GM18867 (cell line): ENCODE data around the gene PGPEP1.
A peak's percentile ranks its signal among the peaks of the same experiment; 100 is the strongest.
"Not testable (repeated sequence)": the region's sequence is repeated elsewhere in the genome, so short reads cannot be mapped to it uniquely, and the experiment has no call there.

Experiments used
- ATAC-seq: cut with Tn5 transposase; IDR thresholded peaks from one replicate; pipeline ENCODE4 v1.9.1; 2021; ENCODE audit warnings: mild to moderate bottlenecking, moderate library complexity; ENCODE audit not compliant: unreplicated experiment

Gene PGPEP1

DNA sequence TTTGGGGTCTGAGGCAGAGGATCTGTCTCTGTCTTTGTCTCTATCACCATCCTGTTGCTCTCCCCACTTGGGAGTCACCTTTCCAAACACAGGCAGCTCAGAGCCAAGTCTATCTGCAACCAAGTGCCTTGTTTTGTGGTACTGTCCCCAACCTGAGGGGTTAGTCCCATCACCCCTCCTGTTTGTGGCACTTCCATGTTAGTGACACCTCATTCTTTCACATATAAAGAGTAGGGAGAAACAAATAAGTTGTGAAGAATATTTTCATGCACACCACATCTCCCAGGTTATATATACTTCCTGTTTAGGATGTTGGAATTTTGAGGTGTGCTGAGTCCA lies 49.3 kb downstream of the PGPEP1 start:
- ATAC-seq = no peak

DNA sequence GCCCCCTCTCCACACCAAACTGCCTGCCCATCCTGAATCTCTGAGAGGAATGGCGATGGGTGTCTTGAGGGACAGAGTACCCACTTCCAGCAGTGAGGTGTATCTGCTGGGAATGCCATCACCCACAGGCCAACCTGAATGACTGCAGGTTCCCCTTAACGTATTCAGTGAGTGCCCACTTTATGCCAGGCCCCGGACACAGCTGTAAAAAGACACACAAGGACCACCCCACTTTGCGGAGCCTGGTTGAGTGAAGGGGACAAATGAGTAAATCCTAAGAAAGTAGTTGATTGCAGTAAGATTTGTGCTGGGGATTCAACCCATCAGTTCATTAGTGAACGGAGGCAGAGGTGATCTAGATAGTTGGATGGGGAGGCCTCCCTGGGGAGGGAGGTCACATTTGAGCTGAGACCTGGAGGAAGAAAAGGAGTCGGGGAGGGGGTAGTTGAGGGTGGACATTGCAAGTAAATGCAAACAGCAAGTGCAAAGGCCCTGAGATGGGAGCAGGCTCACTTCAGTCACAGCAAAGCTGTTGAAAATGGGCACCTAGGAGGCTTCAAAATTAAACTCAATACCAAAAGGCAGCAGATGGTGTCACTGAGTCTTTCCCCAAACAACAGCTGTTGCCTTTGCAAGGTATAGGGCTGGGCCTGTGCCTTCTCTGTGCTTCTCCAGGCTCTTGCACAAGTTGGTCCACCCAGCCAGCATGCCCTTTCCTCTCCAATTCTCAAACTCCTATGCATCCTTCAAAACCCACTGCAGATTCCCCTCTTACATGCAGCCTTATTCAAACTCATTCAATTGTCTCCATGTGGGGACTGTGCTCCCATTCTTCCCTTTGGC lies 49.9 kb downstream of the PGPEP1 start:
- no peak for ATAC-seq

DNA sequence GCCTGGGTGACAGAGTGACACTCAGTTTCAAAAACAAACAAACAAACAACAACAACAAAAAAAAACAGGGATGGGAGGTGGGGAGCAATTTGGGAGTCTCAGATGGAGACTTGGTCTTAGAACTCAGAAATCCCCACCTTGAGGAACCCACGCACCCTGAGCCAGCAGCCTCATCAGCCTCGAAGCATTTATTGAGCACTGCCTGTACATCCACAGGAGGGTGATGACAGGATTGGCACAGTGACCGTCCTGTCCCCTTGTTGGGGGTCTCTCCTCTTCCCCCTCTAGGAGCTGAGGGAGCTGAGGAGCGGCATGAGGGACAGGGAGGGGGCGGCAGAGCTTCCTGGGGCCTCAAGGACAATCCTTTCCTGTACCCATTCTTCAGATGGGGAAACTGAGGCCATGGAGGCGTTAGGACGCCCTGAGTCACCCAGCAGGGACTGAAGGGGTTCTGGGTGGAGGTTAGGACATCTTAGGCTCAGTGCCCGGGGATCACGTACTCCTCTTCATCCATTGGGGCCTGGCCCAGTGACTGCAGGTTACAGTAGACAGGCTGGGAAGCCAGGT lies 51.2 kb downstream of the PGPEP1 start:
- ATAC-seq = no peak

DNA sequence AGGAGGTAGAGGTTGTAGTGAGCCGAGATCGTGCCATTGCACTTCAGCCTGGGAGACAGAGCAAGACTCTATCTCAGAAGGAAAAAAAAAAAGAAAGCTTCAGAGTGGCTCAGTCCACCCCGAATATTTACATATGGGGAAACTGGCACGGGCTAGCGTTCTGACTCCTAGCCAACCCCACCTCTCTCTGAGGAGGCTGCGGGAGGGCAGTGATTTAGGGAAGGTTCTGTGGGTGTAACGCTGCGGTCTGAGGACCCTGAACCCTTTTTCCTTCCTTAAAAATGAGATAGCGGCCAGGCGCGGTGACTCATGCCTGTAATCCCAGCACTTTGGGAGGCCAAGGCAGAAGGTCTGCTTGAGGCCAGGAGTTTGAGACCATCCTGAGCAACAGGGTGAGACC lies 52.0 kb downstream of the PGPEP1 start:
- ATAC-seq = no peak

DNA sequence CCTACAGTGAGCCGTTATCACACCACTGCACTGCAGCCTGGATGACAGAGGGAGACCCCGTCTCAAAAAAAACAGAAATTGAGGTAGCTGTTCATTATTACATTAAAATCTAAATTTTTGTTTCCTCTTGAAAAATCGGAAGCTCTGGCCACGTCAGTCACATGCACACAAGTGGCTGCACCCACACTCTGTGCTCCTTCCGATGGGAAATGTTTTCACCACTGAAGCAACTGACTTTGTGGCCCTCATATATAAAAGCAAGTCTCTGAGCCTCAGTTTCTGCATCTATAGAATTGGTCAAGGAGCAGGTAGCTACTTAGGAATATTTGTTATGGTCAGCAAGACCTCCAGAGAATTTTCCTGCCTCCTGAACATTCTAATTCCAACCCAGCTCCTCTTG lies 52.5 kb downstream of the PGPEP1 start:
- no peak for ATAC-seq

DNA sequence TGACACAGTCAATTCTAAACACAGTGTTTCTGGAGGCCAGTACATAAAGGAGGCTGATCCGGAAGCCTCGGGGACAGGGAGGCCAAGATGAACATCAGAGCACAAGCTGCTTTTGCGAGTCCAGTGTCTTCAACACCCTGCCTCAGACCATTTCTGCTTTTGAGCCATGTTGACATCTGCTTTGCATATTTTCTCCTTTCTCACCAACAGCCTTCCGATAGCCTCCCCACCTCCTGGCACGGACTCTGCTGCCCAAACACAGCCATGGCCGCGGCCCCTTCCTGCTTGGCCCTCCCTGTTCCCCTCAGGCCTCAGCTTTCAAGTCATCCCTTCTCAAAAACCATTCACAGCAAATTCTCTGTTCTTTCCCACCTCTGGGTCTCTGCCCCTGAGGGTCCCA lies 53.4 kb downstream of the PGPEP1 start:
- ATAC-seq = no peak

DNA sequence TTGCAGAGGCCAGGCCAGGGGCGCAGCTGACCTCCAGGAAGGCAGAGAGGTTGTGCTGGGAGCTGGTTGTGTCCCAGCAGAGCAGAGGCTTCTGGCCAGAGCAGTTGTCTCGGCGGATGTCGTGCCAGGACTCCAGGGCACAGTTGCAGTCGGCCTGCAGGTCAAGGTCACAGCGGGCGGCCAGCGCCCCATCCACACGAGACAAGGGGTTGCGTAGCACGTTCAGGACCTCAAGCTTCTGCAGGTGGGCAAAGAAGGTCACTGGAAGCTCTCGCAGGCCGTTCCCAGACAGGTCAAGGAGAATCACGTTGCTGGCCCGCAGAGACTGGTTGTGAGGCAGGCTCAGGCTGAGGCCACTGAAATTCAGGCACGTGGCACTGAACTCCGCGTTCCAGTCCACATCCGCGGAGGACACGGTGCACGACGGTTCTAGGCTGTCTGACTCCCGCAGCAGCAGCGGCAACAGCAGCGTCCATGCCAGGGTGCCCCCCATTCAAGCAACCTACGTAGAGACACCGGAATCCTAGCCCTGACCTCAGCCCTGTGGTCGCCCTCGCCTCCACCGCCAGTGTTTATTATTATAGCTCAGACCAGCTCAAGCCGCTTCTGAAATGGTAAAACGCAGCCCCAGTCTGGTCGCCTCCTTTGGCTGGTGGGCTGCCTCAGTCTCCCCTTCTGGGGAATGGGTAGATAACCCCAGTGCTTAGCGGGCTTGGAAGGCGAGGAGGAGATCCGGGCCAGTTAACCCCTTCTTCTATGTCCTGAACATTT lies 56.3 kb downstream of the PGPEP1 start:
- no peak for ATAC-seq

DNA sequence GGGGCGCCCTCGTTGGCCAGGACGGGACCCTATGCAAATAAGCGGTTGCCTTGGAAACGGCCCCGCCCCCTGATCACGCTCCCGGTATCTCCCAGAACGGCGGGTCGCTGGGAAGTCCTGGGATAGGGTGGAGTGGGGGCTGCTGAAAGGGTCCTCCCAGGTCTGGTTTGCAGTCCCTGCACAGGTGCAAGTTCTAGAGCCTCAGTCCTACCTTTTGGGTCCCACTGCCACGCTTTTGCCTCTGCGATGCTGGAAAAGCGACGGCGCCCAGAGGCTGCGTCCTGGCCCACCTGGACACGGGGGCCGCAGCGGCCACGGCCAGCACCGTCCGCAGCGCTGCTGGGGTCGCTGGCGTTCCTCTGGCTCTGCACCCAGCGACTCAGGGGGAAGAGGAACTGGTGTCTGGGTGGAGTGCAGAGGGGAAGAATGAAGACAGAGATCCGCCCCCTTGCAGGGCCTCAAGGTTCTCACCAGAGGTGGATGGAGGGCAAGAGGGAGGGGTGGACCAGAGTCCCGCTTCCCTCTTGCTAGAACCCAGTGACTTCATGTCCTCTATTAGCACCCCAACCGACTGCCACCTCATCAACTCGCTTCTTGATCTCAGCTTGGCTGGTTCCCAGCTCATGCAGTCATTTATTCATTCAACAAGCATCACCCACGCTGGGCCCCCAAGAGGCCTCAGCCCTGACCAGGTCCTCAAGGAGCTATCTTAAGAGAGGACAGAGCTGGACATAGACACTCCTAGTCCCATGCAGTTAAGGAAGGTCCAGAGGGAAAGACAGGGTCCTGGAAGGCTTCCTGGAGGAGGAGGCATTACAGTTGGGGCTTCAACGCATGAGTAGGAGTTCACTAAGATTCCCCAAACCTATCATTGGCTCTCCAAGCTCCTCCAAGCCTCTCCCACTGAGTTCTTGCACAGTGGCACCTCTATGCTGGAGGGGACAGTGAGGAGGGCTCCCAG lies 57.1 kb downstream of the PGPEP1 start, which contains the start of gene LRRC25:
Gene LRRC25 (minus strand): TSS at position 381 of the 961 bp plus-strand sequence. CDS start 659 bp downstream, outside the sequence.
- ATAC-seq = peak; percentile 53

DNA sequence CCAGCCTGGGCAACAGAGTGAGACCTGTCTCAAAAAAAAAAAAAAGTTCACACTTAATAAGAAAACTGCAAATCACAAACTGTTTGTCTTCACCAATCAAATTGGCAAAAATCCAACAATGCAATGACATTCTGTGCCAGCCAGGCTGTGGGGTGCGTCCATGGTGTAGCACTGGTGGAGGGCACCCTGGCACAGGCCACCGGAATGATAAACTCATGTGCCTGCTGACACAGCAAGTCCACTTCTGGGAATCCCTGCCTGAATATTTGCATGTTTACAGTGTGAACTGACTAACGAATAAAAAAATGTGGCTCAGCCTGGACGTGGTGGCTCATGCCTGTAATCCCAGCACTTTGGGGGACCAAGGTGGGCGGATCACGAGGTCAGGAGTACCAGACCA lies 58.6 kb downstream of the PGPEP1 start:
- ATAC-seq = no peak

DNA sequence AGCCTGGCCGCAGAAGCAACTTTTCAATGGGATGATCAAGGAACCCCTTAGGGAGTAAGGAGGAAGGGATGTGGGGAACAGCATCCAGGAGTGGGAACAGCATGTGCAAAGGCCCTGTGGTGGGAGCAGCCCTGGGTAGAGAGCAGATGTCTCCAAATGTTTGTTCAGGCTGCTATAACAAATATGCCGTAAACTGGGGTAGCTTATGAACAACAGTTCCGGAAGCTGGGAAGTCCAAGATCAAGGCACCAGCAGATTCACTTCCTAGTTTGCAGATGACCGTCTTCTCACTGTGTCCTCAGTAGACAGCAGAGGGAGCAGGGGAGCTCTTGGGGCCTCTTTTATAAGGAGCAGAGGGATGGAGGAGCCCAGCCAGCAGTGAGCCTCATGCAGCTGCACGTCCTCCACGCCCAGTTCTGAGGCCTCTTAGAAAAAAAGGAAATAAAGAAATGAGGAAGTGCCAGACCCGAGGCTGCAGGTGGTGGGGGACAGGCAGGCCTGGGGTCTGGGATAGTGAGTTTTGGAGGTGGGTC lies 61.2 kb downstream of the PGPEP1 start:
- ATAC-seq = no peak

DNA sequence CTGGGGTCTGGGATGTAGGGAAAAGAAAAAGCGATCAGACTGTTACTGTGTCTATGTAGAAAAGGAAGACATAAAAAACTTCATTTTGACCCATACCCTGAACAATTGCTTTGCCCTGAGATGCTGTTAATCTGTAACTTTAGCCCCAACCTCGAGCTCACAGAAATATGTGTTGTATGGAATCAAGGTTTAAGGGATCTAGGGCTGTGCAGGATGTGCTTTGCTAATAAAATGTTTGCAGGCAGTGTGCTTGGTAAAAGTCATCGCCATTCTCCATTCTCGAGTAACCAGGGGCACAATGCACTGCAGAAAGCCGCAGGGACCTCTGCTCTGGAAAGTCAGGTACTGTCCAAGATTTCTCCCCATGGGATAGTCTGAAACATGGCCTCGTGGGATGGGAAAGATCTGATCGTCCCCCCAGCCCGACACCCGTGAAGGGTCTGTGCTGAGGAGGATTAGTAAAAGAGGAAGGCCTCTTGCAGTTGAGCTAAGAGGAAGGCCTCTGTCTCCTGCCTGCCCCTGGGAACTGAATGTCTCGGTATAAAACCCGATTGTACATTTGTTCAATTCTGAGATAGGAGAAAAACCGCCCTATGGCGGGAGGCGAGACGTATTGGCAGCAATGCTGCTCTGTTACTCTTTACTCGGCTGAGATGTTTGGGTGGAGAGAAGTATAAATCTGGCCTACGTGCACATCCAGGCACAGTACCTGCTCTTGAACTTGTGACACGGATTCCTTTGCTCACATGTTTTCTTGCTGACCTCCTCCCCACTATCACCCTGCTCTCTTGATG lies 62.3 kb downstream of the PGPEP1 start:
- ATAC-seq = not testable (repeated sequence)

DNA sequence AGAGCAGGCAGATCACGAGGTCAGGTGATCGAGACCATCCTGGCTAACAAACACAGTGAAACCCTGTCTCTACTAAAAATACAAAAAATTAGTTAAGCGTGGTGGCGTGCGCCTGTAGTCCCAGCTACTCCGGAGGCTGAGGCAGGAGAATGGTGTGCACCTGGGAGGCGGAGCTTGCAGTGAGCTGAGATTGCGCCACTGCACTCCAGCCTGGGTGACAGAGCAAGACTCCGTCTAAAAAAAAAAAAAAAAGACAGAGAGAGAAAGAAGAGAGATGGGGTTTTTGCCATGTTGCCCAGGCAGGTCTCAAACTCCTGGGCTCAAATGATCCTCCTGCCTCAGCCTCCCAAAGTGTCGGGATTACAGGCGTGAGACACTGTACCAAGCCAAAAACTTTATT lies 65.4 kb downstream of the PGPEP1 start:
- ATAC-seq = not testable (repeated sequence)

DNA sequence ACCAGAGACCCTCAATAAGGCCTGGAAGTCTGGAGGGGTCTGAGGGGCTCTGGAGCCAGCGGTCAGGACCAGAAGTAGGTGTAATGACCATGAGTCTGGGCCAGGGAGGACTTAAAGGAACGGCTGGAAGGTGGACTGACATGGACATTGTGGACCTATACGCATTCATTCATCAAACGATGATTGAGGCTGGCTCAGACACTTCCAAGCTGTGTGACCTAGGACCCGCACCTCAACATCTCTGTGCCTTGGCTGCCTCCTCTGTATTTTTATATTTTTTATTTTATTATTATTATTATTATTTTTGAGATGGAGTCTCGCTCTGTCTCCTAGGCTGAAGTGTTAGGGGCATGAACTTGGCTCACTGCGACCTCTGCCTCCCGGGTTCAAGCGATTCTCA lies 66.4 kb downstream of the PGPEP1 start:
- ATAC-seq = no peak

DNA sequence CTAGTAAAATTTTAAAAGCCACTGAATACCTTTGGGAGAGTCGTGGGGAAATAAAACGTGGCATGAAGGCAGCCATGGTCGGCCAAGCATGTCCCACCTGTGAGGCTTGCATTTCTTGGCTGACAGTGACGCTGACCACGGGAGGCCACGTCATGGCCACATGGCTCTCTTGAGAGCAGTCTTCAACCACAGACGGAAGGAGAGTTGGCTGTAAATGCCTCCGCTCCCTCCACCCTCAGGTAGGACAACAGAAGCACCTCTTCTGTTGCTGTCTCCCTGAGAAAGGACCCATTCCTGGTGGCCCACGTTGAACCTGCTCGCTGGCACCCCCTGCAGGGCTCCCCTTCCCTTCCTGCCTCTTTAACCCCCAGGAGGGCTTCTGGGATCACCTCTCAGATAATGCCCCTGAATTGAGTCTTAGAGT lies 67.7 kb downstream of the PGPEP1 start:
- peak; percentile 65 for ATAC-seq

DNA sequence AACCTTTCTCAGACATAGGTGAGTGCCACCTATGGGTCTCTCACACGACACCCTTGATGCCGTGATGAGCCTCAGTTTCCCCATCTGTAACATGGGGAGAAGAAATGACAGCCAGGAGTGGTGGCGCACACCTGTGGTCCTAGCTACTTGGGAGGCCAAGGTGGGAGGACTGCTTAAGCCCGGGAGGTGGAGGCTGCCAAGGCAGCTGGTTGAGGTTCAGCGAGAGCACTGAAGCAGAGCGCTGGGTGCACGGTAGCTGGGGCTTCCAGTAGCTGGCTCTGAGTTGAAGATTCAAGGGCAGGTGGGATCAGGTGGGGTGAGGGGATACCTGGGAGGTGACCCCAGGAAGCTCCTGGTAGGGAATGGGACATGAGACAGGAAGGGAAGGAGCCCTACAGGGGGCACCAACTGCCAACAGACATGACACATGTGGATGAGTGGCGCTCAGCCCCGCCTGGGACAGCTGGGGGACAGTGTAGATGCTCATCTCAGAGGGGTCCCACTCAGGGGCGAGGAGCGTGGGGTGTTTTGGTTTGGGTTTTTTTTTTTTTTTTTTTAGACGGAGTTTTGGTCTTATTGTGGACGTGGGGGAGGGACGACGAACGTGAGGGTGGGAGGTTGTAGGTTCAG lies 72.3 kb downstream of the PGPEP1 start:
- ATAC-seq = no peak

DNA sequence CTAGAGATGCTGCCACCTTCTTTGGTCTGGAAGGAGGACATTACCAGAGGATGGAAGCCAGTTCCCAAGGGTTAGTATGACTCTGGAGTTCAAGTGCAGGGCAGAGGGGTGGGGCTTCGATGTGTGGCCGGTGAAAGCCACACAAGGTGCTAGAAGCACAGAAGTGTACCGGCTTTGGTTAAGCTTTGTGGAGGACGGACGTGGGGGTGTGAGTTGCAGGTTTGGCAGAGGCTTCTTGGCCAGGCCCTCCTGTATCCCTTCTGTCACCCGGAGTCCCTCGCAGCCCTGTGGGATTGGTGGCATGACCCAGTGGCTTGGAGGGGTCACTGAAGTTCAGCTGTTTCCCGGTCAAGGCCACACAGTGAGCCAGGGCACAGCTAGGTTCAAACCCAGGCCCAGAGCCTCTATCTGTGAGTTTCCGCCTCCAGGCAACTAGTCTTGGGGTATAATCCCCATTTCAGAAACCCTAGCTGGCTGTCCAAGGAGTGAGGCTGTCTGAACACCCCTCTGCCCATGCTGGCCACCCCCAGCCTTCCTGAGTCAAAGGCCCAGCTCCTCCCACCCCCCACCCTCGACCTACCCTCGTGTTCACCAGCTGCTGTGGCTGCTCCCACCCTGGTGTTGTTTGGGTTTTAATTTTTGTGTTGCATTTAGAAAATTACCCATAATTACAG lies 74.2 kb downstream of the PGPEP1 start:
- ATAC-seq = no peak

DNA sequence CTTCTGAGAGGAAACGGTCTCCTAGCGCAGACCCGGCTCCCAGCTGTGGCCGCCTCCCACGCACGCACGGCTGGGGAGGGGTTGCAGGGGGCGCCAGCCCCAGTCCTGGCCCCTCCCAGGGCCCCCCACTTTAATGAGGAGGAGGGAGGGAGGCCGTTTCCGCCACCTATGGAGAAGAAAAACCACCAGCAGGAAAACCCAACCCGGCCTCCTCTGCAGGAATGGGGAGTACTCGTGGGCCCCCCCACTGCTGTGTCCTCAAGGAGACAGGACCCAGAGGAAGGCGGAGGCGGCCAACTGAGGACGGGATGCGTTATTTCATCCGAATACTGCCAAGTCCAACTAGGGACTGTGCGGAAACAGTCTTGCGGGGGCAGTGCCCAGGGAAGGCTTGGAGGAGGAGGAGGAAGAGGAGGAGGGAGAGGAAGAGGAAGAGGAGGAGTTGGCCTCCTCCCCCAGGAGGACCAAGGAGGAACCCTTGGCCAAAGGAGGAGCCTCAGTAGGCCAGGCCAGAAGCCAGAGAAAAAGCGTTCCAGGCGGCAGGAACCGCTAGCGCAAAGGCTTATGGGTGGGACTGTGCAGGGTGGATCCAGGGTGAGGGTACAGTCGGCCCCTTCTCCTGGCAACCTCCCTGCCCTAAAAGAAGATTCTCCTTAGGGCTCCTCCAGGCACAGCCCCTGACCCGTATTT lies 74.9 kb downstream of the PGPEP1 start:
- ATAC-seq = no peak

DNA sequence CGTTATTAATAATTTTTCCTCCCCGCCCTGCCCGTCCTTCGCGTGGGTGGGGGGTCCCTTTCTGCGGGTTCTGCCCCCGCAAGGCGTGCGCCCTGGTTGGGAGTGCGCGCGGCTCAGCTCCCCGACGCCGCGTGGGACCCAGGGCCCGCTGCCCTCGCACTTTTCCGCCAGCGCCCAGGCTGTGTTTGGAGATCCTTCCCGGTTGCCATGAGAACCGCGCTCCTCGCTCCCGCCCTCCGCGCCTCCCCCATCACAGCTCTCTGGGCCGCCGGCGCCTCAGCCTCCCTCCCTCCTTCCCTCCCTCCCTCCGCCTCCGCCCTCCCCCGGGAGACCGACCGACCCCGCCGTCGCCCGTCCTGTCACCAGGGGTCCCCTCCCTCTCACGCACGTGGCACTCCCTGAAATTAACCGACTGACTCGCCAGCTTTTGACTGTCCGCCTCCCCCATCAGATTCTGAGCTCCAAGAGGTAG lies 76.4 kb downstream of the PGPEP1 start:
- no peak for ATAC-seq
